ENCODE measurements around the gene PRPF8. TPM values are rescaled to one million over a fixed set of nuclear protein-coding genes. Genes with fewer than 3 reads are reported as not detected.

The PRPF8 gene
- total RNA-seq, 4 donors from 2014 or later, result 176 to 235 (median 194) TPM

- Histone ChIP-seq H3K27ac (no peak overlapping the region), H3K36me3 (peaks cover 0 to 57% (median 0%) of the 10 kb centered on the region in 3 donors), H3K27me3 (no peaks in the 10 kb centered on the region), H3K9me3 (no peaks in the 10 kb centered on the region), H3K4me1 (peaks cover 0 to 28% (median 7%) of the 10 kb centered on the region in 4 donors), H3K4me3 (no peak overlapping the region)
- TF ChIP-seq POLR2A (IDR thresholded peaks at IDR 0.05) (no peak), CTCF (IDR thresholded peaks at IDR 0.05) (no peak), EP300 (IDR thresholded peaks at IDR 0.05) (no peak)
- 79 to 82% methylated on average over 17 to 22 of the region's 22 CpGs for WGBS, 2 donors
- DNase-seq (ENCODE audit: low spot score in 2 of 2), result no peak
These were observed 63.3 kb downstream of the PRPF8 start for GRCh38 chr17:1621273-1621954.

GRCh38 chr17:1620486-1620885, 64.2 kb downstream of the PRPF8 start:
- Histone ChIP-seq H3K36me3 (peaks cover 0 to 63% (median 0%) of the 10 kb centered on the region in 3 donors), H3K9me3 (no peaks in the 10 kb centered on the region), H3K27me3 (no peaks in the 10 kb centered on the region), H3K4me3 (no peak overlapping the region), H3K27ac (no peak overlapping the region), H3K4me1 (peaks cover 0 to 18% (median 0%) of the 10 kb centered on the region in 4 donors)
- 80 to 93% methylated on average over 11 of the region's 13 CpGs for WGBS, 2 donors
- TF ChIP-seq CTCF (IDR thresholded peaks at IDR 0.05), result no peak
- TF ChIP-seq POLR2A (IDR thresholded peaks at IDR 0.05), result no peak
- TF ChIP-seq EP300 (IDR thresholded peaks at IDR 0.05), result no peak
- DNase-seq (ENCODE audit: low spot score in 2 of 2), result no peak

- peak in 1 of 2 donors; percentile 34 for DNase-seq (ENCODE audit: low spot score in 2 of 2)
- Histone ChIP-seq H3K4me1 (peaks cover 0 to 11% (median 0%) of the 10 kb centered on the region in 4 donors), H3K27ac (peak overlapping the region in 3 of 4 donors; percentile 2 to 32 (median 30)), H3K9me3 (no peaks in the 10 kb centered on the region), H3K36me3 (peaks cover 0 to 72% (median 0%) of the 10 kb centered on the region in 3 donors), H3K27me3 (no peaks in the 10 kb centered on the region), H3K4me3 (no peak overlapping the region)
- WGBS, 2 donors, result 58 to 62% methylated on average over 20 of the region's 20 CpGs
- TF ChIP-seq POLR2A (IDR thresholded peaks at IDR 0.05) (no peak), CTCF (IDR thresholded peaks at IDR 0.05) (peak in 1 of 5 experiments; percentile 6), EP300 (IDR thresholded peaks at IDR 0.05) (peak in 1 of 2 donors; percentile 31)
These were observed 67.0 kb downstream of the PRPF8 start for GRCh38 chr17:1617620-1618174.

- peaks cover 0 to 70% (median 0%) of the 10 kb centered on the region in 3 donors for H3K36me3 ChIP-seq
These were observed 68.6 kb downstream of the PRPF8 start for GRCh38 chr17:1616101-1616500.

More at GRCh38 chr17:1616101-1616500, 68.6 kb downstream of the PRPF8 start:
- 87 to 88% methylated on average over 13 of the region's 13 CpGs for WGBS, 2 donors
- Histone ChIP-seq H3K4me3 (no peak overlapping the region), H3K27me3 (no peaks in the 10 kb centered on the region), H3K4me1 (peaks cover 0 to 11% (median 3%) of the 10 kb centered on the region in 4 donors), H3K9me3 (no peaks in the 10 kb centered on the region), H3K27ac (no peak overlapping the region)
- DNase-seq (ENCODE audit: low spot score in 2 of 2), result no peak
- TF ChIP-seq EP300 (IDR thresholded peaks at IDR 0.05) (no peak), CTCF (IDR thresholded peaks at IDR 0.05) (no peak), POLR2A (IDR thresholded peaks at IDR 0.05) (no peak)
